ENCODE measurements around the gene YJEFN3.

YJEFN3 gene

DNA sequence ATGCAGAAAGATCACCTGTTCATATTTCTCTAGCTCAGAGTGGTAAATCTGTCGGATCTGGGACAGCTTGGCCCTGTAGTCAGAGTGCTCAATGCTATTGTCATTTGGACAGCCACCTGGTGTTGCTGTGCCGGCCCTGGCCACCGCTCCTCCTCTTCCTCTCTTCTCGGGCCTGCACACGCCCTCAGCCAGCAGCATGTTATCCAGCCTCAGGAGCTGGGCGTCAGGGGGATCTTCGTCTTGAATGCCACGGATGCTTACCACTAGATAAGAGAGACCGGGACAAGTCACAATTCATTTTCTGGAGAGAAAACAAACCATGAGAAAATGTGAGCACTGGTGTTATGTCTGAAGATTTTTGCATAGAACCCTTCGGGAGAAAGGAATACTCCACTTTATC, 41.9 kb downstream of the YJEFN3 start:
- TF ChIP-seq CTCF (conservative IDR thresholded peaks at IDR 0.05; ENCODE audit: low read length), result no peak
- DNase-seq (ENCODE audit: low read depth), result no peak
- H3K4me3 ChIP-seq (ENCODE audit: low read length), result no peak overlapping the region

DNA sequence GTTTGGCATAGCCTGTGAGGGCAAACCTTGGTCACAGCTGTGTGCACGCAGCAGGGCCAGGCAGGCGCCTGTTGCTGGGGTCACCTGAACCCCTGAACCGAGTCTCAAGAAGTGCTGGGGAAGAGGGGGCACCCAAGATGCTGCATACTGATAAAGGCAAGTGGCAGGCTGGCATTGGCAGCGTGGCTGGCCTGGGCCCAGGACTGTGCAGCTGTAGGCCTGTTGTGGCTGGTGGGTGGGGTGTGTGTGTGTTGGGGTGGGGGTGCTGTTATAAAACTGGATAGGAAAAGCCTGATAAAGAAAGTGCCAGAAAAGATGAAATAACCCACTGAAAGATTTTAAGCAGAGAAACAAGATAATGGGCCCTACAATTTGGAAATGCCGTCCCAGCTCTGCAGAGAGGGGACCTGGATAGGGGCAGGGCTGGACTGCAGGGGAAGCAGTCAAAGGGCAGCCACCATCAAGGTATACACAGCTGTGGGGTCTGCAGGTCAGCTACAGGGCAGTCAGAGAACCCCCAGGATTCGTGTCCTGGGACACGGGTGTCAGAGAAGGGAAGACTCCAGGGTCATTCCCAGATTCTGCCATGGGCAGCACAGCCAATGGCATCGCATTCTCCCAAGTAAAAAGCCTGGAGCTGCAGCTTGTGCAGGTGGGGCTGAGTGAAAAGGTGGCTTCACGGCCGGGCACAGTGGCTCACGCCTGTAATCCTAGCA, 42.5 kb downstream of the YJEFN3 start:
- DNase-seq (ENCODE audit: low read depth), result no peak
- no peak for TF ChIP-seq CTCF (conservative IDR thresholded peaks at IDR 0.05; ENCODE audit: low read length)
- H3K4me3 ChIP-seq (ENCODE audit: low read length), result no peak overlapping the region

GRCh38 chr19:19575411-19575810, 46.7 kb downstream of the YJEFN3 start:
- DNase-seq (ENCODE audit: low read depth), result no peak
- no peak overlapping the region for H3K4me3 ChIP-seq (ENCODE audit: low read length)
- TF ChIP-seq CTCF (conservative IDR thresholded peaks at IDR 0.05; ENCODE audit: low read length), result no peak

DNA sequence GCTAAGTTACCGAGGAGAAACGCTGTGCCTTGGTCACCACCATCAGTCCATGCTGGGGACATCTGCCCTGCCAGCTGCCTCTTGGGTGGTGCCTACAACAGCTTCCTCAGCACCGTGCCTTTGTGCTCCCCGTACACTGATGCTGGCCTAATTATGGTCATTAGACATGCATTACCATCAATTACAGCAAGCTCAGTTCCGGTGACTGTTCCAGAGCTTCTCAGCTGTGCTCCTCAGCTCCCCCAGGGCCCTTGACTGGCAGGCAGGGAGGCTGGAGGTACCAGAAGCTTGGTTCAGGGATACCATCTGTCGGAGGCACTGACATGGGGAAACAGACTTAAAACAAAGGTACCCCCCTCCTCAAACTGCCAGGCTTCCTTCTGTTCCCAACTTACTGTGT, 49.5 kb downstream of the YJEFN3 start:
- H3K4me3 ChIP-seq (ENCODE audit: low read length), result no peak overlapping the region
- no peak for TF ChIP-seq CTCF (conservative IDR thresholded peaks at IDR 0.05; ENCODE audit: low read length)
- no peak for DNase-seq (ENCODE audit: low read depth)

DNA sequence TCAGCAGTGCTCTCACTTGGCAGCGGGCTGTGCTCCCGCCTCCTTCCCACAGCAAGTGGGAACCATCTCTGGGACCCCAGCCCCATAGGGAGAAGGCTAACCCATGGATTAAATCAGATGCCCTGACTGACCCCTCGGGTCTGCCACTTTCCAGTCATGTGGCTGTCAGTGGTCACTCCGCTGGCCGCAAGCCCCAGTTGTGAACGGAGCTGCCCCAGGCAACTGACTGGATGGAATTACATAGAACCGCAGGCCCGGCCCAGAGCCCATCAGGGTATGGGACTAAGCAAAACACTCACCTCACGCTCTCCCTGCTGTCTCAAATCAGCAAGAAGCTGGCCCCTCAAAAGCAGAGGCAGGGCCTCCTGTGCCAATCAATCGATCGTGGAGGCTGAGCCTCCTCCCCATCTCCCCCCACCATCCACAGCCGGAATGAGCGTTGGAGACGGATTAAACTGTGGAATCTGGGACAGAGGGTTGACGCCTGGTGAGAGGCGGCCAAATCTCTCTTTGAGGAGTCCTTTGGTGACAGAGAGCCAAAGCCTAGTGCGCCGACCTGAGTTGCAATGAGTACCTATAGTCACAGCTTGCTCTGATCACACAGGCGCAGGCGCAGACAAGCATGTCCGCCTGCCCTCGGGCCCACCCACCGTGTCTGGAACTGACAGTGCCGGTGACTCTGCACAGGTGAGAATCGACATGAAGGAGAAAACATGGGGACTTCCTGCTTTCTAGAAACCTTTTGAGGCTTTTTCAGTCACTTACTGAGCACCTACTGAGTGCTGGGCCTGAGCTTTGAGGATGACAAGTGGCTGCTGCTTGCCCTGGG, 51.0 kb downstream of the YJEFN3 start:
- DNase-seq (ENCODE audit: low read depth), result no peak
- TF ChIP-seq CTCF (conservative IDR thresholded peaks at IDR 0.05; ENCODE audit: low read length), result no peak
- H3K4me3 ChIP-seq (ENCODE audit: low read length), result no peak overlapping the region

DNA sequence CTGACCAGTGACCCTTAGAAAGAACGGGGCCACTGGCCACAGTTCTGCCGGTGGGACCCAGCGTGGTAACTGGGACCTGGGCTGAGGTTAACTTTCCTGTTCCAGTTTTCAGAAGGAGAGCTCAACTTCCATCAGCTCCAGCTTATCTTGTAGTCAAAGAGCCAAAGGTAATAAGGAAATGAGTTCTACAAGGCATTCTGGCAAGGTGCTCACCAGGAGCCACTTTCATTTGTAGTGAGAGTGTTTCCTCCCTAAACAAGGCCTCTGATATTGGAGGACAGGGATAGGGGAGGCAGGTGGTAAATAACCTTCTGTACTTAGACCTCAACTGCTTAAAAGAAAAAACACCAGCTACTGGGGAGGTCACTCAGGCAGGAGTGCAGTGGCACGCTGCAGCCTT, 51.7 kb downstream of the YJEFN3 start:
- no peak for TF ChIP-seq CTCF (conservative IDR thresholded peaks at IDR 0.05; ENCODE audit: low read length)
- no peak for DNase-seq (ENCODE audit: low read depth)
- H3K4me3 ChIP-seq (ENCODE audit: low read length), result no peak overlapping the region

DNA sequence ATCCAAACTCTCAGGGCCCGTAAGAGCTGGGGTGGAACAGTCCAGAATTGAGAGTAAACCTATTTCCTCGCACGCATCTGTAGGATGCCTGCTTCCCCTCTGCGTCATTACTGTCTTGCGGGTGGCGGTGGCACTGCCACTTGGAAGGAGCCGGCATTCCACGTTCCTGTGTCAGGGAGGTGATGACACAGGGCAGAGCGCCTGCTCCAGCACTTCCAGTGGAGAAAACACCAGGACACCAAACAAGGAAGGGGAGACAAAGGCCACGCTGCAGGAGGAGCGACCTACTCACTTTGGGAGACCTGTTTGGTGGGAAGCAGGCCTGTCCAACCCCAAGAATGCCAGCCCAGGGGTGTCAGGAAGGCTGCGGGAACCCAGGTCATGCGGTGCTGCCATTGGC, 52.7 kb downstream of the YJEFN3 start:
- no peak overlapping the region for H3K4me3 ChIP-seq (ENCODE audit: low read length)
- DNase-seq (ENCODE audit: low read depth), result no peak
- TF ChIP-seq CTCF (conservative IDR thresholded peaks at IDR 0.05; ENCODE audit: low read length), result no peak
